Liver (tissue), 3 donors: Measurements from ENCODE around the gene DRGX.

Experiments used
- GABPA ChIP-seq, 2 donors: IDR thresholded peaks in 1 of 2; conservative IDR thresholded peaks in 1 of 2; 2 replicates each; pipeline ENCODE4 v1.6.1; 2016; ENCODE audit warnings: antibody characterized with exemption in 2 of 2, mild to moderate bottlenecking in 1 of 2, moderate library complexity in 1 of 2
- HNF4G ChIP-seq: IDR thresholded peaks from 2 replicates; pipeline ENCODE4 v1.6.1; 2016; ENCODE audit warnings: antibody characterized with exemption
- TF ChIP-seq, protein P1 (sequence below): fragments of 150-350 bp; IDR thresholded peaks from 2 replicates; pipeline ENCODE4 v1.5.1; 2017; ENCODE audit warnings: improper control_type of control experiment, low read depth, low read length; ENCODE audit not compliant: missing input control
- donor health status: healthy.
- donor health status: healthy.

DNA sequence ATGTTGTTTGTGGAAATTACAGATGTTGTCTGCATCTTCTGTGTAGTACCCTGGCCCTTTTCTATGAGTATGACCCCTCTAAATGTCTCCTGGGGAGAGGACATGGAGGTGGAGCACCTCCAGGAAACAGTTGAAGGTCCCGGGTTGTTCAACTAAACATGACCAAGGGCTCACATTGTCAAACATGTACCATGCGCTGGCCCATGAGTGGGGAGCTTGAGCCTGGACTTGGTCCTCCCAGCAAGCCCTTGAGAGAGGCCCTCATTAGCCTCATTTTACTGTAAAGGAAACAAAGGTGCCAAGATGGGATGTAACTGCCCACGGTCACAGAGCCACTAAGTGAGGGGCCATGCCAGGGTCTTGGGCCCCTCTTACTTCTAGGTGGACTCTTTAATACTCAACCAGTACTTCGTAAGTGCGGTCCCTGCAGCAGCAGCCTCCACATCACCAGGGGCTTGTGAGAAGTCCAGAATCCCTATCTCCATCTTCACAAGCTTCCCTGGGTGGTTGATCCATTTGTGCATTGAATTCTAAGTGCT lies 65.7 kb downstream of the DRGX start:
- TF ChIP-seq, protein P1, sequence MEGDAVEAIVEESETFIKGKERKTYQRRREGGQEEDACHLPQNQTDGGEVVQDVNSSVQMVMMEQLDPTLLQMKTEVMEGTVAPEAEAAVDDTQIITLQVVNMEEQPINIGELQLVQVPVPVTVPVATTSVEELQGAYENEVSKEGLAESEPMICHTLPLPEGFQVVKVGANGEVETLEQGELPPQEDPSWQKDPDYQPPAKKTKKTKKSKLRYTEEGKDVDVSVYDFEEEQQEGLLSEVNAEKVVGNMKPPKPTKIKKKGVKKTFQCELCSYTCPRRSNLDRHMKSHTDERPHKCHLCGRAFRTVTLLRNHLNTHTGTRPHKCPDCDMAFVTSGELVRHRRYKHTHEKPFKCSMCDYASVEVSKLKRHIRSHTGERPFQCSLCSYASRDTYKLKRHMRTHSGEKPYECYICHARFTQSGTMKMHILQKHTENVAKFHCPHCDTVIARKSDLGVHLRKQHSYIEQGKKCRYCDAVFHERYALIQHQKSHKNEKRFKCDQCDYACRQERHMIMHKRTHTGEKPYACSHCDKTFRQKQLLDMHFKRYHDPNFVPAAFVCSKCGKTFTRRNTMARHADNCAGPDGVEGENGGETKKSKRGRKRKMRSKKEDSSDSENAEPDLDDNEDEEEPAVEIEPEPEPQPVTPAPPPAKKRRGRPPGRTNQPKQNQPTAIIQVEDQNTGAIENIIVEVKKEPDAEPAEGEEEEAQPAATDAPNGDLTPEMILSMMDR, result no peak
- TF ChIP-seq GABPA (IDR thresholded peaks at IDR 0.05 in 1 of 2, conservative IDR thresholded peaks at IDR 0.05 in 1 of 2), result no peak
- TF ChIP-seq HNF4G, result no peak
